Hepatocyte (in vitro differentiated cells): ENCODE data around the gene POTEM.
"Not testable (repeated sequence)": the region's sequence is repeated elsewhere in the genome, so short reads cannot be mapped to it uniquely, and the experiment has no call there.

Source experiments
- EZH2phosphoT487 ChIP-seq: fragments of 200-600 bp; sonication (generic); IDR thresholded peaks from one replicate; pipeline ENCODE4 v1.6.1; 2018; ENCODE audit warnings: antibody characterized with exemption, mild to moderate bottlenecking, low read depth, moderate library complexity; ENCODE audit not compliant: unreplicated experiment, severe bottlenecking
- TF ChIP-seq, protein P1 (sequence below): fragments of 200-600 bp; sonication (generic); IDR thresholded peaks from 2 replicates; pipeline ENCODE4 v1.5.1; 2016; ENCODE audit warnings: antibody characterized with exemption, mild to moderate bottlenecking; ENCODE audit not compliant: poor library complexity

DNA sequence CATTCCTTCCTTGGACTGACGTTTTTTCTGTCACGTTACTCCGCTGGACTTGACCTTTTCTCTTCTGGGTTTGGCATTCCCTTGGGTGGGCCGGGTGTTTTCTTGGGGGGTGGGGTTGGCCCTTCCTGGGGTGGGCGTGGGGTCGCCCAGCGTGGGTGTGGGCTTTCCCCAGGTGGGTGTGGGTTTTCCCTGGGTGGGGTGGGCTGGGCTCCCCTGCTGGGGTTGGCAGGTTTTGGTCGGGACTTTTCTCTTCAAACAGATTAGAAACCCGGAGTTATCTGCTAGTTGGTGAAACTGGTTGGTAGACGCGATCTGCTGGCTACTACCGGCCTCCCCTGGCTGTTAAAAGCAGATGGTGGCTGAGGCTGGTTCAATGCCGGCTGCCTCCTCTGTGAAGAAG lies at the start of gene POTEM:
- TF ChIP-seq, protein P1, sequence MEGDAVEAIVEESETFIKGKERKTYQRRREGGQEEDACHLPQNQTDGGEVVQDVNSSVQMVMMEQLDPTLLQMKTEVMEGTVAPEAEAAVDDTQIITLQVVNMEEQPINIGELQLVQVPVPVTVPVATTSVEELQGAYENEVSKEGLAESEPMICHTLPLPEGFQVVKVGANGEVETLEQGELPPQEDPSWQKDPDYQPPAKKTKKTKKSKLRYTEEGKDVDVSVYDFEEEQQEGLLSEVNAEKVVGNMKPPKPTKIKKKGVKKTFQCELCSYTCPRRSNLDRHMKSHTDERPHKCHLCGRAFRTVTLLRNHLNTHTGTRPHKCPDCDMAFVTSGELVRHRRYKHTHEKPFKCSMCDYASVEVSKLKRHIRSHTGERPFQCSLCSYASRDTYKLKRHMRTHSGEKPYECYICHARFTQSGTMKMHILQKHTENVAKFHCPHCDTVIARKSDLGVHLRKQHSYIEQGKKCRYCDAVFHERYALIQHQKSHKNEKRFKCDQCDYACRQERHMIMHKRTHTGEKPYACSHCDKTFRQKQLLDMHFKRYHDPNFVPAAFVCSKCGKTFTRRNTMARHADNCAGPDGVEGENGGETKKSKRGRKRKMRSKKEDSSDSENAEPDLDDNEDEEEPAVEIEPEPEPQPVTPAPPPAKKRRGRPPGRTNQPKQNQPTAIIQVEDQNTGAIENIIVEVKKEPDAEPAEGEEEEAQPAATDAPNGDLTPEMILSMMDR, result not testable (repeated sequence)
- not testable (repeated sequence) for TF ChIP-seq EZH2phosphoT487
